GM12878 (cell line): ENCODE measurements around the gene ESRP2. TPM values are rescaled to one million over a fixed set of nuclear protein-coding genes. Genes with fewer than 3 reads are reported as not detected.

Experiments used
- ATAC-seq: fragments of 200-7000 bp; cut with Tn5 transposase; 3 replicates; pipeline ENCODE4 v1.9.1; 2020; ENCODE audit warnings: mild to moderate bottlenecking, moderate library complexity
- BruUV-seq: library from RNA; stranded (reverse); fragments of 400-500 nt; replicated peaks from 2 replicates; lab custom pipeline; 2021; lab: Mats Ljungman, UMichigan
- CTCF ChIA-PET: fragments of 300-600 bp; sonication (Branson Sonifier 250); formaldehyde crosslinking; extraction: SDS; loops from one replicate; lab custom pipeline; 2021; ENCODE audit warnings: inconsistent platforms; lab: Yijun Ruan, JAX
- POLR2A ChIA-PET: fragments of 350-600 bp; formaldehyde crosslinking; extraction: SDS; loops from one replicate; lab custom pipeline; 2021; ENCODE audit warnings: inconsistent platforms; lab: Charles Lee
- RAD21 ChIA-PET: fragments of 300-600 bp; sonication (Branson Sonifier 250); formaldehyde crosslinking; loops from one replicate; lab custom pipeline; 2023; ENCODE audit warnings: antibody characterized with exemption; ENCODE audit not compliant: unreplicated experiment; lab: Charles Lee
- SMC1A ChIA-PET: fragments of 300-600 bp; sonication (Branson Sonifier 250); formaldehyde crosslinking; loops from one replicate; lab custom pipeline; 2023; ENCODE audit not compliant: unreplicated experiment, uncharacterized antibody; lab: Charles Lee
- DNase-seq: peaks from one replicate; pipeline ENCODE4 v3.0.0-alpha.2; 2011; ENCODE audit warnings: low read depth, low spot score
- FAIRE-seq: peaks from 3 replicates; lab custom pipeline; 2011; peaks lifted over from hg19 to GRCh38; lab: Jason Lieb, UNC
- H2AFZ ChIP-seq: 2 replicates; pipeline ENCODE4 v1.6.0; 2011; ENCODE audit warnings: low read depth, low read length, control low read depth; ENCODE audit not compliant: control insufficient read depth
- H3K27ac ChIP-seq: 2 replicates; pipeline ENCODE4 v1.5.1; 2011; ENCODE audit warnings: control low read depth; ENCODE audit not compliant: control insufficient read depth, insufficient read depth
- H3K27me3 ChIP-seq, 2 experiments: replicated peaks in 1 of 2; 2 replicates each; pipeline versions ENCODE4 v1.6.0 to v1.6.1; 2011; ENCODE audit warnings: low read length in 1 of 2; ENCODE audit not compliant: control insufficient read depth in 2 of 2, insufficient read depth in 2 of 2
- H3K36me3 ChIP-seq, 2 experiments: 2 replicates each; pipeline ENCODE4 v1.5.1; 2011; ENCODE audit warnings: low read length in 1 of 2; ENCODE audit not compliant: control insufficient read depth in 2 of 2, insufficient read depth in 2 of 2
- H3K4me1 ChIP-seq: 2 replicates; pipeline ENCODE4 v1.6.1; 2011; ENCODE audit warnings: mild to moderate bottlenecking, low read length, moderate library complexity, mixed read lengths; ENCODE audit not compliant: control insufficient read depth, insufficient read depth
- H3K4me2 ChIP-seq: 2 replicates; pipeline ENCODE4 v1.6.0; 2011; ENCODE audit warnings: control low read depth; ENCODE audit not compliant: control insufficient read depth, insufficient read depth
- H3K4me3 ChIP-seq: fragments of 200-600 bp; sonication (generic); 2 replicates; pipeline ENCODE4 v1.5.1; 2016
- H3K79me2 ChIP-seq: 2 replicates; pipeline ENCODE4 v1.6.0; 2011; ENCODE audit warnings: low read length; ENCODE audit not compliant: control insufficient read depth, insufficient read depth
- H3K9ac ChIP-seq: 2 replicates; pipeline ENCODE4 v1.8.0; 2011; ENCODE audit warnings: low read length, control low read depth, mixed read lengths; ENCODE audit not compliant: control insufficient read depth, insufficient read depth
- H3K9me3 ChIP-seq: replicated peaks from 3 replicates; pipeline ENCODE4 v1.5.1; 2011; ENCODE audit warnings: mild to moderate bottlenecking, low read length; ENCODE audit not compliant: control insufficient read depth, insufficient read depth
- H4K20me1 ChIP-seq: 2 replicates; pipeline ENCODE4 v1.6.0; 2011; ENCODE audit not compliant: control insufficient read depth, insufficient read depth
- CEBPZ ChIP-seq: fragments of 150-350 bp; IDR thresholded peaks from 2 replicates; pipeline ENCODE4 v1.6.1; 2016; ENCODE audit warnings: low read depth, low read length
- FOXM1 ChIP-seq: IDR thresholded peaks from 2 replicates; pipeline ENCODE4 v1.6.1; 2012; ENCODE audit warnings: low read depth, mild to moderate bottlenecking, inconsistent platforms, low read length, moderate library complexity
- GABPA ChIP-seq: IDR thresholded peaks from 2 replicates; pipeline ENCODE4 v1.6.1; 2014; ENCODE audit warnings: antibody characterized with exemption, low read depth, mild to moderate bottlenecking, inconsistent platforms
- GATAD2B ChIP-seq: fragments of 450-650 bp; conservative IDR thresholded peaks from 2 replicates; pipeline ENCODE4 v1.6.1; 2017; ENCODE audit warnings: low read depth, mild to moderate bottlenecking, moderate library complexity
- NFXL1 ChIP-seq: fragments of 450-650 bp; IDR thresholded peaks from 2 replicates; pipeline ENCODE4 v1.6.1; 2017; ENCODE audit warnings: antibody characterized with exemption, mild to moderate bottlenecking, borderline replicate concordance
- NKRF ChIP-seq: fragments of 450-650 bp; conservative IDR thresholded peaks from 2 replicates; pipeline ENCODE4 v1.6.1; 2017; ENCODE audit warnings: mild to moderate bottlenecking, moderate library complexity
- POLR2AphosphoS2 ChIP-seq: IDR thresholded peaks from 2 replicates; pipeline ENCODE4 v1.6.1; 2011; ENCODE audit warnings: low read depth, mild to moderate bottlenecking, low read length, improper control_type of control experiment, moderate library complexity
- POLR2AphosphoS5 ChIP-seq: IDR thresholded peaks from 2 replicates; pipeline ENCODE4 v1.6.1; 2011; ENCODE audit warnings: mild to moderate bottlenecking, low read length, inconsistent platforms
- RUNX3 ChIP-seq: IDR thresholded peaks from 2 replicates; pipeline ENCODE4 v1.6.1; 2012; ENCODE audit warnings: low read length, inconsistent platforms
- SUPT20H ChIP-seq: IDR thresholded peaks from 2 replicates; pipeline ENCODE4 v1.6.1; 2011; ENCODE audit warnings: low read depth, mild to moderate bottlenecking, low read length, moderate library complexity, borderline replicate concordance; ENCODE audit not compliant: control insufficient read depth
- SUZ12 ChIP-seq: fragments of 200-600 bp; sonication (generic); IDR thresholded peaks from one replicate; pipeline ENCODE4 v1.6.1; 2018; ENCODE audit warnings: antibody characterized with exemption, mild to moderate bottlenecking; ENCODE audit not compliant: unreplicated experiment
- WGBS: methylation state at CpG from one replicate; pipeline ENCODE4 v1.1.6; 2016; ENCODE audit warnings: low lambda C conversion rate; ENCODE audit not compliant: insufficient replicate concordance, insufficient coverage; ENCODE audit errors: missing lambda C conversion rate; 5-methylcytosine and 5-hydroxymethylcytosine counted together
- in situ Hi-C: fragments of 300-500 bp; cut with MboI; formaldehyde crosslinking; loops from 9 replicates; pipeline ENCODE4 v1.14.3; 2018; ENCODE audit warnings: mixed read lengths
- intact Hi-C: fragments of 100-400 bp; cut with micrococcal nuclease; formaldehyde crosslinking; loops from one replicate; pipeline ENCODE4 v1.14.2; 2022; ENCODE audit not compliant: unreplicated experiment
- polyA plus RNA-seq, 11 experiments: library from polyadenylated mRNA; depleted of rRNA in 4 of 11; unstranded in 6 of 11; stranded (reverse) in 5 of 11; fragments of >200 nt; fragmentation: Nextera tagmentation in 4 of 11; fragmentation: Illumina TruSeq in 1 of 11; extraction: Ambion mirVana in 4 of 11; extraction: Trizol in 1 of 11; gene quantifications; 1 replicate in 1 of 11; 2 replicates in 10 of 11; pipeline versions ENCODE4 v1.2.1 to v1.2.3, GENCODE V29; 2011 to 2016; ENCODE audit warnings: inconsistent platforms in 2 of 11, missing spikeins in 2 of 11, low read depth in 1 of 11
- total RNA-seq, 4 experiments: library from RNA; depleted of rRNA in 3 of 4; stranded (reverse); fragments of >200 nt in 3 of 4; fragmentation: Illumina TruSeq in 1 of 4; extraction: Trizol in 1 of 4; gene quantifications; 2 replicates each; pipeline versions ENCODE4 v1.2.1 to v1.2.3, GENCODE V29; 2013 to 2021
- TF ChIP-seq, protein P1 (sequence below): fragments of 450-650 bp; IDR thresholded peaks from 2 replicates; pipeline ENCODE4 v1.6.1; 2016; ENCODE audit warnings: mild to moderate bottlenecking

Gene ESRP2
- total and polyA plus RNA-seq, 10 of the 15 experiments (the other 5 are each of a cell fraction or from before 2014, with no cell fraction given): 0.04 to 0.64 (median 0.08) TPM; not detected in 3

GRCh38 chr16:68190736-68191510, 45.0 kb downstream of the ESRP2 start (continued):
- no peak for TF ChIP-seq NKRF
- TF ChIP-seq RUNX3: no peak
- no peak for TF ChIP-seq NFXL1
- no peak for TF ChIP-seq POLR2AphosphoS5
- TF ChIP-seq FOXM1: no peak
- TF ChIP-seq SUZ12: no peak
- TF ChIP-seq SUPT20H: no peak
- no peak for TF ChIP-seq POLR2AphosphoS2
- TF ChIP-seq GATAD2B: no peak

GRCh38 chr16:68190081-68190480, 45.8 kb downstream of the ESRP2 start:
- Histone ChIP-seq H3K9me3 (no peaks in the 10 kb centered on the region), H3K27ac (no peak overlapping the region), H3K79me2 (no peaks in the 10 kb centered on the region), H3K4me3 (no peak overlapping the region), H3K9ac (no peak overlapping the region), H3K36me3 (peaks cover 2 to 17% of the 10 kb centered on the region in 2 experiments; a peak in 3 of 4 replicates), H3K4me1 (no peaks in the 10 kb centered on the region), H4K20me1 (no peaks in the 10 kb centered on the region), H3K27me3 (no peaks in the 10 kb centered on the region), H2AFZ (no peak overlapping the region), H3K4me2 (no peak overlapping the region)
- DNase-seq: no peak
- intact Hi-C loops (no loop called here), in situ Hi-C loops (no loop called here)
- BruUV-seq: no TSS peak
- FAIRE-seq: no peak
- ATAC-seq: no peak
- ChIA-PET RAD21 (no interaction called here), SMC1A (no interaction called here), CTCF (no interaction called here), POLR2A (no interaction called here)
- WGBS: 91% methylated on average over 1 of the region's 1 CpG
- TF ChIP-seq, protein P1, sequence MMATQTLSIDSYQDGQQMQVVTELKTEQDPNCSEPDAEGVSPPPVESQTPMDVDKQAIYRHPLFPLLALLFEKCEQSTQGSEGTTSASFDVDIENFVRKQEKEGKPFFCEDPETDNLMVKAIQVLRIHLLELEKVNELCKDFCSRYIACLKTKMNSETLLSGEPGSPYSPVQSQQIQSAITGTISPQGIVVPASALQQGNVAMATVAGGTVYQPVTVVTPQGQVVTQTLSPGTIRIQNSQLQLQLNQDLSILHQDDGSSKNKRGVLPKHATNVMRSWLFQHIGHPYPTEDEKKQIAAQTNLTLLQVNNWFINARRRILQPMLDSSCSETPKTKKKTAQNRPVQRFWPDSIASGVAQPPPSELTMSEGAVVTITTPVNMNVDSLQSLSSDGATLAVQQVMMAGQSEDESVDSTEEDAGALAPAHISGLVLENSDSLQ: no peak
- no peak for TF ChIP-seq GABPA
- no peak for TF ChIP-seq CEBPZ
